HG03045 (cell line): ENCODE results near the gene SYPL2.
A peak's percentile ranks its signal among the peaks of the same experiment; 100 is the strongest.
"Not testable (repeated sequence)": the region's sequence is repeated elsewhere in the genome, so short reads cannot be mapped to it uniquely, and the experiment has no call there.

Experiments
- ATAC-seq: cut with Tn5 transposase; IDR thresholded peaks from one replicate; pipeline ENCODE4 v1.9.1; 2021; ENCODE audit warnings: mild to moderate bottlenecking, moderate library complexity; ENCODE audit not compliant: unreplicated experiment

SYPL2 gene

GRCh38 chr1:109468903-109469302, 2.6 kb downstream of the SYPL2 start:
- no peak for ATAC-seq

- ATAC-seq = no peak
Observed at GRCh38 chr1:109470245-109470644, 3.9 kb downstream of the SYPL2 start.

- ATAC-seq = no peak
Observed at GRCh38 chr1:109472779-109473178, 6.4 kb downstream of the SYPL2 start.

GRCh38 chr1:109473284-109474057, 7.1 kb downstream of the SYPL2 start:
- ATAC-seq = not testable (repeated sequence)

GRCh38 chr1:109474697-109475096, 8.4 kb downstream of the SYPL2 start:
- no peak for ATAC-seq

GRCh38 chr1:109475261-109475660, 8.9 kb downstream of the SYPL2 start:
- ATAC-seq = no peak

- no peak for ATAC-seq
Observed at GRCh38 chr1:109476825-109477224, 10.5 kb downstream of the SYPL2 start.

- ATAC-seq = no peak
Observed at GRCh38 chr1:109477821-109478220, 11.5 kb downstream of the SYPL2 start.

- no peak for ATAC-seq
Observed at GRCh38 chr1:109478806-109479205, 12.5 kb downstream of the SYPL2 start.

GRCh38 chr1:109479311-109479710, 13.0 kb downstream of the SYPL2 start:
- ATAC-seq = no peak

GRCh38 chr1:109479901-109480300, 13.6 kb downstream of the SYPL2 start:
- ATAC-seq = no peak

GRCh38 chr1:109481646-109482045, 15.3 kb downstream of the SYPL2 start:
- no peak for ATAC-seq

- ATAC-seq = no peak
Observed at GRCh38 chr1:109482242-109482641, 15.9 kb downstream of the SYPL2 start.

- ATAC-seq = peak; percentile 17
Observed at GRCh38 chr1:109482791-109483671, 16.7 kb downstream of the SYPL2 start.

GRCh38 chr1:109483672-109484518, 17.5 kb downstream of the SYPL2 start, which contains the start of gene ATXN7L2:
ATXN7L2 (plus strand) TSS chr1:109483905; CDS start chr1:109483954, 49 bp downstream.
- ATAC-seq = peak; percentile 78

- ATAC-seq = no peak
Observed at GRCh38 chr1:109484519-109484975, 18.2 kb downstream of the SYPL2 start.

GRCh38 chr1:109485001-109485400, 18.7 kb downstream of the SYPL2 start:
- no peak for ATAC-seq

GRCh38 chr1:109487261-109487660, 20.9 kb downstream of the SYPL2 start:
- no peak for ATAC-seq

- no peak for ATAC-seq
Observed at GRCh38 chr1:109488201-109488600, 21.9 kb downstream of the SYPL2 start.

- no peak for ATAC-seq
Observed at GRCh38 chr1:109488696-109489095, 22.4 kb downstream of the SYPL2 start.
